SW480 (cell line): Measurements from ENCODE around the gene IQSEC1.

Source experiments
- DNase-seq: peaks from one replicate; pipeline ENCODE4 v3.0.0-alpha.2; 2016; ENCODE audit warnings: low spot score

IQSEC1 gene

DNA sequence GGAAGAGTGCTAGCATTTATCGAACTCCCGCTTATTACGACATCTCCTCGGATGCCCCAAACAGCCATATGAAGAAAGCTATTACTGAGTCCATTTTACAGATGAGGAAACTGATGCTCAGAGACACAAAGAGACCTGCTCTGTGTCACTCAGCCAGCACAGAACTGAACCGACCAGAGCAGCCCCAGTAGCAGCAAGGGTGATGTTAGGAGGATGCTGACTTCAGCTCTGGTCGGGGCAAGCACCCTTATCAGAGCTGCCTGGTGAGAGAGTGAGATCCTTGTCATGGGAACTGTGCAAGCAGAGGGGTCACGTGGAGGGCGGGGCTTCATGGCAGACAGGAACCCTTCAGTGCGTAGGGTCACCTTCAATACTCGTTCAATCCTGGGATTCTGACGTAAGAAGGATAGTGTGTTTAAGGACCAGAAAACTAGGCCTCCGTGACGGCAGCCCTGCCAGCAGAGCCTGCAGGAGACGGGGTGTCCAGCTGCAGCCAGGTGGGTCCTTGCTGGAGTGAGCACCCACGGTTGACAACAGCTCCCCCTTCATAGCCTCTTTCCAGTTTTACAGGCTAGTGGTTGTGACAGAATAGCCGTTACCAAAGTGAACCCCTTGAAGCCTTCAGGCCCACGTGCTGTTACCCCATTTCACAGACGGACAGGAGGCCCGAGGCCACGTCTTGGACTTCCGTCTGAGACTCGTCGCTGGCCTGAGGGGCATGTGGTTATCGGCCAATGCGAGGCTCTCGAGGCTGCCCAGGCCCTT lies 12.0 kb upstream of the IQSEC1 start:
- DNase-seq = no peak

DNA sequence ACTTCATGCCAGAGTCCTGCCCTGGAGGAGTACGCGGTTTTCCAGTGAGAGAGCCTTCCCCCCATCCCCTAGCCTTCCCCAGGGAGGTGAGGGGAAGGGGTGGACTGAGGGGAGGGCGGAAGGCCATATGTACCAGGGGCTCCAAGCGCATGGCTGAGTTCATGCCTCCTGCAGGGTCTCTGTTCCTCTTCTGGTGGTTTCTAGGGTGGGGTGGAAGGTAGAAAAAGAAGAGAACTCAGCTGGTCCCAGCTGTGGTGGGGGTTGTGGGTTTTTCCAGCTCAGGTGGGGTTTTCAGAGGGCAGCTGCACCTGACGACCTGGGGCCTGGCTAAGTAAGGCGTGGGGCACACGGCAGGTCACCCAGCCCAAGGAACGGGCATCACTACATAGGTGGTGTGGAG lies 10.7 kb upstream of the IQSEC1 start:
- no peak for DNase-seq

DNA sequence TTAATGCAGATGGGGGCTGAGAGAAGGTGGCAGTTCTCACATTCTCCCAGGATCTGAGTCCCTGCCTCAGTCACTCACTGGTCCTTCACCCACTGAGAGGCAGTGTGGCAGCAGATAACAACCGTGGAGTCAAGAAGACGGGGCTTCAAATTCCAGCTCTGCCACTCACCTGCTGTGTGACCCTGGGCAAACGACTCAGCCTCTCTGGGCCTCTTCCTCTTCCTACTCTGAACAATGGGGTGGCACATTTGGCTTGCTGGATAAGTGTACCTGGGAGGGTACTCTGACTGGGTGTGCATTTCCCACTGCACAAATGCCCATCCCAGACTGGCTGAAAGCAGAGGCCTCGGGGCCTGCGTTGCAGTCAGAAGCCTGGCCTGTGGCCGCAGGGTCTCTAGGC lies 10.0 kb upstream of the IQSEC1 start:
- DNase-seq = no peak

DNA sequence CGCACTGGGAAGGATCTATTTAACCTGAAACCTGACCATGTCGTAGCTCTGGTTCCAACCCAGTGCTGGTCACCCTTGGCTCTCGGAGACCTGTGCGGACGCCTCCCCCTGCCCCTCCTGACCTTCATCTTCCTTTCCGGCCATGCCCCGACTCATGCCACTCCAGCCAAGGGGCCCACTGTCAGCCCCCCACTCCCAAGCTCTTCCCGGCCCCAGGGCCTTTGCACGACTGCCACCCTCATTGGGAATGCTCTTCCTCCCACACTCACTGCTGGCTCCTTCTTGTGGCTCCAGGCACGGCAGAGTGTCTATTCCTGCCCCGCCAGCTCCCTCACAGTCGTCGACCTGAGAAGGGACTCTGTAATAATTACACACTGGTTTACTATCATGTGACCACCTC lies 9.4 kb upstream of the IQSEC1 start:
- DNase-seq = no peak

DNA sequence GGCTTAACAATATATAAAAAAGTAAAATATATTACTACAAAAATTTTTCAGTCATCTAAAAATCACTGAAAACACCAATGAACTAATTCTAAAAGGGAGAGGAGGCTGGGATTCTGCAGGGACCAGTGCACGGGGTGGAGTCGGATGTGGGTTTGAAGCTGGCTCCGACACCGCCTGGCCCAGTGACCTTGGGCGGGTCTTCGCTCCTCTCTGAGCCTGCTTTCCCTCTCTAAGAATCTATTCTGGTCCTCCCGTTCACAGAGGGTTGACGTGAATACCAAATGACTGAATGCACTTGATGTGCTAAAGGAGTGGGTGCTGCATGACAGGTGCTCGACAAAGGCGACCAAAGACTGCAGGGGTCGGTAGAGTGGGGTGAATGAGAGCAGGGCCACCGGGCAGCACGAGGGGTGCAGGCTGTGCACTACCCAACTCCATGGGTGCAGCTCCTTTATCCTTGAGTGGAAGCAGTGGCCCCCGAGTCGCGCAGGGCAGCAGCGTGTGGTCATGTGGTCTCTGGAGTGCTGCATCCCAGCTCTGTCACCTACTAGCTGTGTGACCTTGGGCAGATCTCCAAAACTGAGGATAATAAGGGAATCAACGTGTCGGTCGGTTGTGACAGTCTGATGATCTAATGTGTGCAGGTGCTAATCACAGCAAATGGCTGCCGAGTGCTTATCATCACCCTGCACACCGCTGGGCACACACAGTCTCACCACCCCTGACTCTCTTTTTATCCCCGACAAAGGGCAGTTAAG lies 8.6 kb upstream of the IQSEC1 start:
- DNase-seq = no peak

DNA sequence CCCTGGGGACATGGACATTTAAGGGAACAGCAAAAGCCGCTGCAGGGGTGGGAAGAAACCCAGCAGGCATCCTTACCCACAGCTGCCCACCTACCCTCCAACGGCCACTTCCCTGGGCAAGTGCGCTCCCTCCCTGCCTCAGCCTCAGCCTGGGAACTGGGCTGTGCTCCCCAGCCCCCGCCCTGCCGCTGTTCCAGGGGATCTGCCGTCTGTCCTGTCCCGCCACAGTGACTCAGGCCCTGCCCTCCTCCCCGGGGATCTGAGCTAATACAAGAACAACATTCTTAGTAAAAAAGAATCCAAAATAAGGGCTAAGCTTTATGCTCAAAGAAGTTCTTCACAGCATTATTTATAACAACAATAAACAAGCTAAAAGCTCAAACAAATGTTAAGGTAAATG lies 7.4 kb upstream of the IQSEC1 start:
- no peak for DNase-seq

DNA sequence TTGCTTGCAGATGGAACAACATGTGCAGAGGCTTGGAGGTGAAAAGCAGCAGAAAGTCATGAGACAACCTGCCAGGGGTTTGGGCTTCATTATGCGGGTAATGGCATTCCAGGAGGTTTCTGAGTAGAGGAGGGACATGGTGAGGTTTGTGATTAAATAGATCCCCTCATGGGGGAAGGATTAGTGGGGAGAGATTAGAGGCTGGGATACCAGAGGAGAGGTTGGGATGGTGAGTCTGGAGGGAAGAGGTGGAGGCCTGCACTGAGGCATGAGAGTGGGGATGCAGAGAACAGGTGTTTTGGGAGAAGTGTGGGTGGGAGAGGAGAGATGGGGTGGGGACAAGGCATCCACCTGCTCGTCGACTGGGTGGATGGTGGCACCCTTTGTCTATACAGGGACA lies 6.8 kb upstream of the IQSEC1 start:
- no peak for DNase-seq

DNA sequence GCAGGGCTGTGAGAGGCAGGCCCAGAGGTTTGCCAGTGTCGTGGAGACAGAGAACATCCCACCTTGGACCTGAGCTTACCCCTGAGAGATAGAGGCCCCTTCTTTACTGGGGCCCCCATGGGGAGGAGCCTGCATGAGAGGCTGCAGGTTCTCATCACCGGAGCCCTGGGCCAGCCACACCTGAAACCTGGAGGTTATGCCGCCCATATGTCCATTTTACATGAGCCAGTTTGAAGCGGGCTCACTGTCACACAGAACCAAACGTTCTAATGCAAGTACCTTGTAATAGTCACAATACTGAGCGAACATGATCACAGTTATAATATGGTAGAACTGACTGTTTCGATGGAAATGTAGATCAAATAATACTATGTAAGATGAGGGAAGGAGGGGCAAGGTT lies 6.3 kb upstream of the IQSEC1 start:
- DNase-seq = no peak

DNA sequence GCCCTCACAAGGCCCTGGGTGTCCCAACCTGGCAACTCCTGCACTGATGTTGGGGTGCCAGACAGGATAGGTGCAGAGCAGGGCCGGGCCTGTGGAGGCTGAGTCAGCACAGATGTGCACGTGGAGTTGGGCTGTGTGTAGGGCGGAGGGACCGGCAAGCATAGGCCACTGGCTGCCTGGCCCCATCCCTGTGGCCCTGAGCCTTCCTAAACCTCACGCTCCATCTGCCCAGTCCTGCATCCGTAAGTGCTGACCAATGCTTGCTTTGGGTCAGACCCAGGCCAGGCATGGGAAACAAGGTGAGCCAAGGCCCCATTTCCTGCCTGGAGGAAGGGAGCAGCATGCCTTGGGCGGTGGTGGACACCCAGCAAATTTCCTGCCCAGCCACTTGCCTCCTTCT lies 5.8 kb upstream of the IQSEC1 start:
- no peak for DNase-seq

DNA sequence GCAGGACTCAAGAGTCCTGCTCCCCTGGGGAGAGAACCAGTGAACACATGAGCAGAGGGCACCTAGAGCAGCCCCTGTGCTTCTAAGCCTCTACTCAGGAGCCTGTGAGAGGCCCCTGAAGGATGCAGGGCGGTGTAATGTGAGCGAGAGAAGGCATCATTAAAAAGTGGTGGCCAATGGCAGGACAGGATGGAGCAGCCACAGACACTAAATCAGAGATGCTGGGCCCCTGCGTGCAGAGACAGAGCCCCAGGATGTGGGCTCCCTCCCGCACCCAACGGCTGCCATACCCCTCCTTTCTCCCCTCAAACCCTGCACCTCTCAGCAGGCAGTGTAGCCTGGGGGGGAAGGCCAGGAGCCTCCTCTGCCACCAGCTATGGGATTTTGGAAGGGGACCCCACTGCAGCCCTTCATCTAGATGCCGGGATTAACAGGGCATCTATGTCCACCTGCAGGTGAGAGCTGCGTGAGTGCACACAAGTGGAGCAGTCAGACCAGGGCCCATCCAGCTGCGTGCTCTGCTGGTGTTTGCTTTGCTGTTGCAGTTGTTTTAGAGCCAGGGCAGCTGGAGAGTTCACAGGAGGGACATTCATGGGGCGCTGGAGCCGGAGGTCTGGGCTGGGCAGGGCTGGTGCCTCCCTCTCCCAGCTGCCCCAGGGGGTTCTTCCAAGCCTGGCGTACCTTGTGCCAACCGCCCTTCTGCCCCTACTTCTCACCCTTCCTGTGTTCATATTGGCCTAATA lies 5.1 kb upstream of the IQSEC1 start:
- no peak for DNase-seq

DNA sequence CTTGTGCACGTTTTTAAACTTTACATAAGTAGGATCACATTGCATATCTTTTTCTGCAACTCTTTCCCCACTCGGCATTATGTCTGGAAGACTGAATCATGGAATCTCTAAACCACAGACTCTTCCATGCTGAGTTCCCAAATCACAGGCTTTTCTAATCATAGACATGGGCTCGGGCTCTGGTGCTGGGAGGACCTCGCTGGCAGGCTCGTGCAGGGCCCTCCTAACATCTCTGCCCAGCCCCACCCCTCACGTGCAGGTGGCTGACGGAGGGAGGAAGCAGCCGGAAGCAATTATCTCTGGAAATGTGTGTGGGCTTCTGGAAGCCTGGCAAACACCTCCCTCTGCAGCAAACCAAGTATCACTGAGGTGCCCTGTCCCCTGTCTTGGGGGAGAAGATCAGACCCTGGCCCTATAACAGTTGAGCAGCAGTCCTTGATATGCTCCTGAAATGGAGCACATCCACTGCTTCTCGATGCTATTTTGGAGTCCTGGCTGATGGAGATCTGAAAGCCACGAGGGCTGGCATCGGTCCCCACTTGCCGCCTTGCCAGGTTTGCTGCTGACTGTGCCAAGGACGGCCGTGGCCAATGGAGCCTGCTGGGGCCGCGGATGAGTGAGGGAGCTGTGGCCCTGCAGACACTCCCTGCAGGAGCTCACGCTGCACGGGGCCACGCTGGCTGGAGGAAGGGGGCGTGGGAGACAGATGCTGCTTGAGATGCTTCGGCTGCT lies 4.4 kb upstream of the IQSEC1 start:
- DNase-seq = peak; percentile 50

DNA sequence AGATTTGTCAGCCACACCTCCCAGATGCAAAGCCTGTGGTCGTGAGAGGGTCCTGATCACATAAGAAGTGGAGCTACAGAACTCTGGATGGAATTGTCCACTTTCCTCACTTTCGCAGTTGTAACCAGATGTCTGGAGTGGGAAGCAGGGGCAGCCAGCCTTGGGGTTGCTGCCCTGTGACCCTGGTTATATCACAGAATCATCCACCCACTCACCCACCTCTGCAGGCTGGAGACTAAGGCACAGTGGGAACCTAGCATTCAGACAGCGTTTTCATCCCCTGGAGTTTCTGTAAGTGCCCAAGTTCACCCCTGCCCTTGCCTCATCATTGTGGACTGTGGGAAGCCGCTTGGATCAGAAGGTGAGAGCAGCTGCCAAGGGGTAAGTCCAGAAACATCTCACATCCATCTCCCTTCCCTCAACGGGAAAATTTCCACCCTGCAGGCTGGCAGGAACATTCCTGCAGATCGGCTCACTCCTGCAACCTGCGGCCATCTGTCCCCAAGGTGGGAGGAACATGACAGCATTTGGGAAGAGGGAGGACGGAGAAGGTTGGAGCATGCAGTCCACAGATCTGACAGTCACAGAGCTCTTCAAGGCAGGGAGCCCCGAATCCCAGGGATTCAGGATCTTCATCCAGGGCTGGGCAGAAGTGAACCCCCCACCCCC lies 2.9 kb upstream of the IQSEC1 start:
- DNase-seq = no peak

DNA sequence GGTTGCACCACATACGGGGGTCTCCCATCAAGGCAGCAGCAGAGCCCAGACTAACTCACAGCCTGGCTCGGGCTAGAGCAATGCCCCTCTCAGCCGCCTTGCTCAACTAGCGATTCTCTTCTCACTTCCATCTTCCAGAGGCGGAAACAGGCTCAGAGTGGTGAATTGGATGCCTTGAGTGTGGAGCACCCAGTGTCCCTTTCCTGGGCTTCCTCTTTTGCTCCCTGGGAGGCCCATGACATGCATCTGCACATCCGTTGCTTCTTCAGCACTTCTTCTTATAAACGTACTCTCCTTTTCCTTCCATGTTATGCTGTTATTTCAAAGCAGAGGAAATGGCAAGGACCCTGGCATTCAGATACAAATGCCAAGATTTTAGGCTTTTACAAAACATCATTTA lies 2.1 kb upstream of the IQSEC1 start:
- DNase-seq = no peak

DNA sequence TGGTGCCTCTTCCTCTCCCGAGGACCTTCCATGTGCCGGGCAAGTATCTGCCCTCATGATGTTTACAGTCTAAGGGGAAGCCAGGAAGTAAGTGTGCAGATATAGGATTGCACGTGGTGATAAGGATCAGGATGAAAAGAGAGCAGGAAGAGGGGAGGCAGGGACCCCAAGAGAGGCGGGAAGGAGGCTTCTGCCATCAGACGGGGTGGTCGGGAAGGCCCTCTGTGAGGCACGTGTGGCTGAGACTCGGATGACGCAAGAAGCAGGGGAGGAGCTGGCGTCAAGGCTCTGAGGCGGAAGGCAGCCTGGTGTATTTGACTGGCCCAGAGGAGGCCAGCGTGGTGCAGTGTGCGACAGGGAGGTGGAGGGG lies 762 bp upstream of the IQSEC1 start:
- no peak for DNase-seq

DNA sequence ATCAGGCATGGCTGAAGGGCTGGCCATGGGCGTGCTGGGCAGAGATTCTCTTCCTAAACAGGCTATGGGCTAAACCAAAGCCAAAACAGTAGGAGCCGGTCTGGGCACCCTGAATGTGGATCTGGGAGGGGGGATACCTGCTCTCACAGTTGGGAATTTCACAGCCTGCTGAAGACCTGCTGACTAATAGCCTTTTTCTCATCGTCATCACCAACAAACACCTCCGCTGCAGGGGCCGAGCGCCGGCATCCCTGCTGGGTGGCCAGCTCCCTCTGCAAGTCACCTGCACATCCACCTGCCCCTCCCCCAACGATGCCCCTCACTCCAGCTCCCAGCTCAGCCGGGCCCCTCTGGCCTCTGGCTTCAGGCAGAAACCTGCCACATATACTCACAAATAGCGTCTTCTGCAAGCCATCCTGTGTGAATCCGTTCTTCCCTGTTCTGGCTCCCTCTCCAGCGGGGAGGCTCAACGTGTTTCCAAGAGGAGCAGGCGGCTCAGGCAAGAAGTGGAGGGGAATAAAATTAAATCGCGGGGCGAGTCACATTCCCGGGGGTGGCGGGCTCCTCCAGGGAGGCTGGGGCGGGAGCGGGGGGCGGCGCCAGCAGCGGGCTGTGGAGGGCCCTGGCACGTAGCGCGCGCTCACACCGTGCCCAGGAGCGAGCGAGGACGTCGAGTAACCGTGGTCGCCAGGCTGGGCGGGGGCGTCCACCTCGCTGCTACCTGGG lies 466 bp downstream of the IQSEC1 start:
- DNase-seq = no peak

DNA sequence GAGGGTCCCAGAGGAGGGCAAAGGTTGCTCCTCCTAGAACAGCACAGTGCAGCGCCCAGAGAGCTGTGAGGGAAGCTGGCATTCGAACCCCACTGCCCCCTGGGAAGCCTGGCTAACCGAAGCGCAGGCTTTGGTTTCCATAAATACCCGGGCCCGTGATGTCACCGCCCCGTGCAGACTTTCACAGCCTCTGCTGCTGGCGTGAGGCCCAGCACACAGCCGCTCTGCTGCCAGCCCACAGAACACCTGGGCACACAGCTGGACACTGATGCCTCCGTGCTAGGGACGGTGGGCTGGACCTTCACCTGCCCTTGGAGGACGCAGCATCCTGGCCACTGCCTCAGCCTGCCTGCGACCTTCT lies 1.0 kb downstream of the IQSEC1 start:
- DNase-seq = no peak

DNA sequence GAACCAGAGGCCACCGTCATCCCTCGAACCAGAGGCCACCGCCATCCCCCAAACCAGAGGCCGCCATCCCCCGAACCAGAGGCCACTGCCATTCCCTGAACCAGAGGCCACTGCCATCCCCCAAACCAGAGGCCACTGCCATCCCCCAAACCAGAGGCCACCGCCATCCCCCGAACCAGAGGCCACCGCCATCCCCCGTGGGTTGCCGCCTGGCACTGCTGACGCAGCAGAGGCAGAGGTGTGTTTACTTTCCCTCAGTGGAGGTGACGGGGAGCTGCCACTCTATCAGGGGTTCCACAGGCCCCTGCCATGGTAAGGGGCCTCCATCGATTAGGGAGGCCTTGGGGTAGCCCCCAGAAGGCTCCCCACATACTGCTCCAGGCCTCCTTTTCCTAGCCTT lies 1.5 kb downstream of the IQSEC1 start:
- no peak for DNase-seq

DNA sequence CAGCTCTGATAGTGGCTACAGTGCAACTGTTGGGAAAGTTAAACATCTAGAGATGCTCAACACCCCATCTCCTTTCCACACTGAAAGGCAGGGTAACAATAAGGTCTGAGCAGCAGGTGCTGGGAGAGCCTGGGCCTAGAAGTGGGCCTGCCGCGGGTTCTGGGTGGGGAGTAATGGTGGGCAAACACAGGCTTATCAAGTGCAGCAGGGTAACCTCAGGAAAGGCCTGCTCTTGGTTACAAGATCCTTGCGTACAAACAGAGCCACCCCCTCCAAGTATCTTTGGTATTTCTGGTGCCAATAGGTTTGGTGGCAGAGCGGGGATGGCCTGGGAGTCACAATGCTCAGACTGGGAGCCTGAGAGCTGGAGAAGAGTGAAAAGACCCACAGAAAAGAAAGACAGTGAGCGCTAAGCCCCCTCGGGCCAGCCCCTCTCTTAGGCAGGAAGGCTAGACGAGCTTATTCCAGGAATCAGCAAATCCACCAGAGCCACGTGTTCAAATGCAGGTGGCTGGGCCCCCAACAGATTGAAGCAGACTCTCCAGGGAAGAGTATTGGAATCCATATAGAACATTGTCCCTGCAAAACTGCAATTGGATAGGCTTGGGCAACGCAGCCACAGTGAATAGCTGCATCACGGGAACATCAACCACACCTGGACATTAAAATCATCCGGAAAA lies 2.7 kb downstream of the IQSEC1 start:
- no peak for DNase-seq

DNA sequence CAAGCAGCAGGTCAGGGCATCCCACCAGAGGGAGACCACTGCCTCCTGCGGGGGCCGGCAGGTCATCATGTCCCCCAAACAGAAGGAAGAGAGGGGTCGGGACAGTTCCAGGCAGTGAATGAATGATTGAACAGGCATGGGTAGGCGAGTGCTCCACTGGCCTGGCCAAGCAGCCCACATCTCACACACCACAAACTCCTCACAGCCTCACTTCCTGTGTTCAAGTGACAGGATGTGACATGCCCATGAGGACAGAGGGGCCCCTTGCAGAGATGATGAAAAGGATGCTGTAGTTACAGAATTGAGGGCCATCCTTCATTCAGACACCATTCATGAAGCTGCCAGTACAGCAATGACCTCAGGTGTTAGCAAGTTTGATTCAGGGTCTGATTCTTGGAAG lies 3.7 kb downstream of the IQSEC1 start:
- DNase-seq = no peak

DNA sequence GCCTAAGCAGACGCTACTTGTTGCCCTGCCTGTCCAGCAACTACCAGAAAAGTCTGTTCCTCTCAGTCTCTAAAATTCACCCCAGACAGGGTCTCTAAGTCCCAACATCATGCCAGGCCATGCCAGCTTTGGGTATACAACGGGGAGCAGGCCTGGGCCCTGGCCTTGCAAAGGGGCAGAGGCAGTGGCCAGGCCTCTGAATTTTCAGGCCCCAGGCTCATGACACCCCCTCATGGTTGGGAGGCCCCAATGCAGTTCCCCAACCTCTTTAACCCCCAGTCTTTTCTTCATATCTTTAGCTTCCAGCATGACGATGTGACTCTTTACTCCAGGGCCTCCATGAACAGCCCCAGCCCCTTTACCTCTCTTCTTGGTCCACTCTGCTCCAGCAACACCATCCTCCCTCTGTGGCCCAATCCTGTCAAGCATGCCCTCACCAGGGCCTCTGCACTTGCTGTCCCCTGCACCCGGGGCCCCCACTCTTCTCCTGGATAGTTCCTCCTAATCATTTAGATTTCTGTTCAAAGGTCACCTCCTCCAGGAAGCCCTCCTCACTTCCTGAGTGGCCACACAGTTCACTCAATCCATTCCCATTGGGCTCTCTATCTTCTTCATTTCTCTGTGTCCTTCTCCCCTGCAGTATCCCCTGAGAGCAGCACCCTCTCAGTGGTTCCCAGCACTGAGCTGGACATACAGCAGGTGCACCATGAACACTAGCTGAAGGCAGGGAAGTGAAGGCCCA lies 4.8 kb downstream of the IQSEC1 start:
- no peak for DNase-seq
